NCI-H1092 (cell line): ENCODE measurements around the gene ROCK1.
"Not testable (repeated sequence)": the region's sequence is repeated elsewhere in the genome, so short reads cannot be mapped to it uniquely, and the experiment has no call there.

ENCODE experiments used
- DNase-seq: peaks from one replicate; lab custom pipeline; 2025; lab: John Stamatoyannopoulos, UW

The ROCK1 gene

GRCh38 chr18:21111346-21112139, at the start of gene ROCK1:
ROCK1 (minus strand) TSS chr18:21111813; CDS start chr18:21110910, 903 bp downstream.
- DNase-seq, result peak; percentile 89

- no peak for DNase-seq
These were observed 43.8 kb upstream of the ROCK1 start for GRCh38 chr18:21155443-21155842.

GRCh38 chr18:21146016-21146415, 34.4 kb upstream of the ROCK1 start:
- DNase-seq, result no peak

GRCh38 chr18:21145371-21145770, 33.8 kb upstream of the ROCK1 start:
- no peak for DNase-seq

- DNase-seq, result no peak
These were observed 30.2 kb upstream of the ROCK1 start for GRCh38 chr18:21141668-21142422.

- not testable (repeated sequence) for DNase-seq
These were observed 26.3 kb upstream of the ROCK1 start for GRCh38 chr18:21137719-21138488.

- DNase-seq, result no peak
These were observed 23.3 kb upstream of the ROCK1 start for GRCh38 chr18:21134895-21135294.

- no peak for DNase-seq
These were observed 20.8 kb upstream of the ROCK1 start for GRCh38 chr18:21132398-21132918.

GRCh38 chr18:21131698-21132227, 20.1 kb upstream of the ROCK1 start:
- no peak for DNase-seq

GRCh38 chr18:21129566-21130216, 18.1 kb upstream of the ROCK1 start:
- no peak for DNase-seq

GRCh38 chr18:21123290-21123926, 11.8 kb upstream of the ROCK1 start:
- DNase-seq, result no peak

- DNase-seq, result no peak
These were observed 7.2 kb upstream of the ROCK1 start for GRCh38 chr18:21118806-21119205.

- DNase-seq, result no peak
These were observed 6.0 kb upstream of the ROCK1 start for GRCh38 chr18:21117409-21118131.

GRCh38 chr18:21115519-21116411, 4.2 kb upstream of the ROCK1 start:
- no peak for DNase-seq

- no peak for DNase-seq
These were observed 1.0 kb upstream of the ROCK1 start for GRCh38 chr18:21112543-21113105.

GRCh38 chr18:21112140-21112473, 494 bp upstream of the ROCK1 start:
- DNase-seq, result peak; percentile 23

- DNase-seq, result no peak
These were observed 784 bp downstream of the ROCK1 start for GRCh38 chr18:21110713-21111345.

GRCh38 chr18:21109936-21110712, 1.5 kb downstream of the ROCK1 start:
- DNase-seq, result no peak
